ENCODE measurements around the gene WDR17. TPM values are rescaled to one million over a fixed set of nuclear protein-coding genes. Genes with fewer than 3 reads are reported as not detected.

WDR17 gene
- total and polyA plus RNA-seq, 2 of the 8 experiments (the other 6 are each of a cell fraction or from before 2014, with no cell fraction given), result 1.4 to 3.3 TPM

GRCh38 chr4:176020481-176021085 is 45.1 kb upstream of the WDR17 start (continued):
- TF ChIP-seq CBX8 (IDR thresholded peaks at IDR 0.05; ENCODE audit: borderline replicate concordance, low read depth, low read length) (no peak), ASH2L (IDR thresholded peaks at IDR 0.05; ENCODE audit: low read length) (no peak), SAP30 (IDR thresholded peaks at IDR 0.05; ENCODE audit: insufficient read depth, insufficient replicate concordance, low read length) (no peak), POLR2A (IDR thresholded peaks at IDR 0.05; ENCODE audit: control extremely low read depth in 1 of 2, low read depth in 2 of 2, low read length in 2 of 2) (no peak), HDAC2 (IDR thresholded peaks at IDR 0.05; ENCODE audit: borderline replicate concordance in 1 of 2, low read depth in 2 of 2, low read length in 2 of 2) (no peak)
